ENCODE results near the gene TPST1. TPM values are rescaled to one million over a fixed set of nuclear protein-coding genes. Genes with fewer than 3 reads are reported as not detected.

TPST1 gene
- total and polyA plus RNA-seq, 2 of the 8 experiments (the other 6 are each of a cell fraction or from before 2014, with no cell fraction given): 8.2 to 18.4 TPM

GRCh38 chr7:66198956-66199355 is 6.2 kb upstream of the TPST1 start:
- H3K4me3 ChIP-seq (ENCODE audit: extremely low read depth in 1 of 4, insufficient read depth in 2 of 4, low read depth in 3 of 4, low read length in 4 of 4): no peak overlapping the region
- WGBS, 2 experiments (ENCODE audit: extremely low coverage in 1 of 2, insufficient coverage in 1 of 2, insufficient read length in 1 of 2, insufficient replicate concordance in 2 of 2, low coverage in 1 of 2, low lambda C conversion rate in 2 of 2, missing lambda C conversion rate in 1 of 2): 96% methylated on average over 4 of the region's 4 CpGs; no CpG with 5 or more reads in 1 of the 2 experiments
- CTCF ChIA-PET (ENCODE audit: partially characterized antibody): interaction anchor here (0.6 to 1.4 kb wide), 4 partner anchors 15 to 771 kb away, joined by 3 to 5 read pairs (median 4); no protein-coding TSS in a partner anchor
- no peak overlapping the region for H3K4me2 ChIP-seq (ENCODE audit: insufficient read depth in 1 of 2, low read depth in 2 of 2, low read length in 2 of 2)
- H3K23me2 ChIP-seq (ENCODE audit: low read depth, low read length): no peaks in the 10 kb centered on the region
- no peak overlapping the region for H3K14ac ChIP-seq (ENCODE audit: insufficient read length)
- no peak overlapping the region for H4K8ac ChIP-seq (ENCODE audit: extremely low read depth, insufficient read depth, low read length)
- no peak overlapping the region for H4K91ac ChIP-seq (replicated peaks; ENCODE audit: insufficient read length, low read length)
- H3K18ac ChIP-seq (ENCODE audit: extremely low read depth, low read length): no peak overlapping the region
- TF ChIP-seq ATF2 (IDR thresholded peaks at IDR 0.05; ENCODE audit: low read length): no peak
- TF ChIP-seq SIRT6 (IDR thresholded peaks at IDR 0.05; ENCODE audit: low read length): no peak
- H2BK120ac ChIP-seq (replicated peaks; ENCODE audit: low read depth, low read length): no peak overlapping the region
- POLR2A ChIA-PET (ENCODE audit: partially characterized antibody): no interaction called here
- no peak overlapping the region for H3K56ac ChIP-seq (replicated peaks; ENCODE audit: insufficient read length, low read depth, low read length)
- H4K5ac ChIP-seq (ENCODE audit: insufficient read length, low read depth, low read length): no peak overlapping the region
- no peak overlapping the region for H3K27ac ChIP-seq (ENCODE audit: low read depth, low read length)
- H3K4ac ChIP-seq (replicated peaks; ENCODE audit: insufficient read length, low read depth, low read length): no peak overlapping the region
- H3K9ac ChIP-seq (replicated peaks in 1 of 4; ENCODE audit: extremely low read depth in 1 of 4, low read depth in 3 of 4, low read length in 3 of 4): no peak overlapping the region
- H3K79me2 ChIP-seq (ENCODE audit: control insufficient read depth in 1 of 2, insufficient read depth in 2 of 2, low read length in 2 of 2): no peaks in the 10 kb centered on the region
- H3K23ac ChIP-seq (ENCODE audit: insufficient read length): no peak overlapping the region
- no peaks in the 10 kb centered on the region for H3K9me3 ChIP-seq (ENCODE audit: insufficient read depth in 2 of 2, low read depth in 1 of 2, low read length in 1 of 2)
- H2AK5ac ChIP-seq (ENCODE audit: low read depth, low read length): no peak overlapping the region
- no peaks in the 10 kb centered on the region for H4K20me1 ChIP-seq (replicated peaks in 1 of 2; ENCODE audit: control insufficient read depth in 1 of 2, insufficient read depth in 2 of 2, low read length in 2 of 2)
- H2BK12ac ChIP-seq (ENCODE audit: low read depth, low read length): no peak overlapping the region
- FAIRE-seq (no peak), DNase-seq (ENCODE audit: low read depth in 1 of 2, low spot score in 2 of 2) (no peak)
- no peaks in the 10 kb centered on the region for H3K27me3 ChIP-seq (replicated peaks in 1 of 4; ENCODE audit: control insufficient read depth in 3 of 4, extremely low read depth in 1 of 4, insufficient read depth in 3 of 4, low read length in 3 of 4)
- H3K4me1 ChIP-seq (replicated peaks in 1 of 4; ENCODE audit: control insufficient read depth in 3 of 4, insufficient read depth in 4 of 4, low read length in 3 of 4): no peaks in the 10 kb centered on the region
- no peaks in the 10 kb centered on the region for H3K36me3 ChIP-seq (ENCODE audit: control insufficient read depth in 2 of 4, insufficient read depth in 4 of 4, low read length in 3 of 4)
- H2AFZ ChIP-seq (ENCODE audit: low read length): 0 out of 2 replicates have a peak overlapping the region, but pooled peaks have one; percentile 70
- no peaks in the 10 kb centered on the region for H3K79me1 ChIP-seq (ENCODE audit: low read depth, low read length)
- no peak overlapping the region for H2BK20ac ChIP-seq (ENCODE audit: low read length)
- H2BK15ac ChIP-seq (ENCODE audit: low read length): no peak overlapping the region
- H2BK5ac ChIP-seq (ENCODE audit: low read depth, low read length): no peak overlapping the region

Data from H1 (cell line).